GM21528 (cell line): ENCODE measurements around the gene PIGS.
"Not testable (repeated sequence)": the region's sequence is repeated elsewhere in the genome, so short reads cannot be mapped to it uniquely, and the experiment has no call there.

ENCODE experiments used
- ATAC-seq: cut with Tn5 transposase; IDR thresholded peaks from one replicate; pipeline ENCODE4 v1.9.1; 2021; ENCODE audit warnings: mild to moderate bottlenecking, moderate library complexity; ENCODE audit not compliant: unreplicated experiment, low FRiP score

PIGS gene

GRCh38 chr17:28579526-28579925 is 8.2 kb upstream of the PIGS start:
- no peak for ATAC-seq

- ATAC-seq = no peak
These were observed 7.2 kb upstream of the PIGS start for GRCh38 chr17:28578246-28579195.

- no peak for ATAC-seq
These were observed 6.1 kb upstream of the PIGS start for GRCh38 chr17:28577466-28577824.

GRCh38 chr17:28576758-28577465 is 5.6 kb upstream of the PIGS start, which contains the start of gene ALDOC:
TSS of gene ALDOC (minus strand) at chr17:28576895. CDS start at chr17:28575532, 1,363 bp downstream.
- ATAC-seq = peak; percentile 87

- not testable (repeated sequence) for ATAC-seq
These were observed 4.7 kb upstream of the PIGS start for GRCh38 chr17:28576016-28576415.

GRCh38 chr17:28575126-28575795 is 3.9 kb upstream of the PIGS start:
- no peak for ATAC-seq

- no peak for ATAC-seq
These were observed 3.2 kb upstream of the PIGS start for GRCh38 chr17:28574526-28574925.

GRCh38 chr17:28573966-28574480 is 2.7 kb upstream of the PIGS start:
- no peak for ATAC-seq

- no peak for ATAC-seq
These were observed 2.2 kb upstream of the PIGS start for GRCh38 chr17:28573521-28573920.

GRCh38 chr17:28573040-28573380 is 1.7 kb upstream of the PIGS start:
- ATAC-seq = no peak

- no peak for ATAC-seq
These were observed 1.1 kb upstream of the PIGS start for GRCh38 chr17:28572259-28573039.

GRCh38 chr17:28570716-28571360 is 486 bp downstream of the PIGS start:
- ATAC-seq = peak; percentile 32

GRCh38 chr17:28569446-28569845 is 1.9 kb downstream of the PIGS start:
- ATAC-seq = no peak

- ATAC-seq = no peak
These were observed 3.7 kb downstream of the PIGS start for GRCh38 chr17:28567604-28568003.

GRCh38 chr17:28563475-28563874 is 7.8 kb downstream of the PIGS start:
- no peak for ATAC-seq

- ATAC-seq = no peak
These were observed 16.3 kb downstream of the PIGS start for GRCh38 chr17:28555022-28555421.

GRCh38 chr17:28554565-28554964 is 16.8 kb downstream of the PIGS start:
- no peak for ATAC-seq

GRCh38 chr17:28553000-28553505 is 18.3 kb downstream of the PIGS start:
- ATAC-seq = no peak

- ATAC-seq = peak; percentile 48
These were observed 18.9 kb downstream of the PIGS start, which contains the start of gene UNC119 for GRCh38 chr17:28552176-28552999. TSS of gene UNC119 (minus strand) at chr17:28552624. CDS start at chr17:28552557, 67 bp downstream.
